ENCODE measurements around the gene TTN. TPM values are rescaled to one million over a fixed set of nuclear protein-coding genes. Genes with fewer than 3 reads are reported as not detected.

TTN gene
- total and polyA plus RNA-seq, 4 donors = 0.01 to 3.0 (median 0.80) TPM

GRCh38 chr2:178514664-178515063, 292.6 kb downstream of the TTN start:
- H3K4me1 ChIP-seq (ENCODE audit: control insufficient read depth in 4 of 4, insufficient read depth in 4 of 4, low read length in 3 of 4) = no peaks in the 10 kb centered on the region
- peaks cover 0 to 11% (median 5%) of the 10 kb centered on the region in 4 donors for H3K36me3 ChIP-seq (ENCODE audit: control insufficient read depth in 4 of 4, insufficient read depth in 3 of 4, low read depth in 1 of 4, low read length in 3 of 4)
- TF ChIP-seq ATF3 (IDR thresholded peaks at IDR 0.05) = no peak
- TF ChIP-seq YY1 (IDR thresholded peaks at IDR 0.05) = no peak
- no peak for TF ChIP-seq FOXA2 (IDR thresholded peaks at IDR 0.05)
- TF ChIP-seq EGR1 (IDR thresholded peaks at IDR 0.05; ENCODE audit: low read depth in 2 of 2) = no peak
- TF ChIP-seq JUND (IDR thresholded peaks at IDR 0.05) = no peak
- TF ChIP-seq RAD21 (IDR thresholded peaks at IDR 0.05) = no peak
- no peak for TF ChIP-seq FOXA1 (IDR thresholded peaks at IDR 0.05)
- H3K9me3 ChIP-seq (ENCODE audit: control insufficient read depth in 4 of 4, low read length in 3 of 4) = no peaks in the 10 kb centered on the region
- no peak overlapping the region for H3K9ac ChIP-seq (ENCODE audit: low read depth in 1 of 2, low read length in 2 of 2)
- H3K27me3 ChIP-seq (ENCODE audit: control insufficient read depth in 4 of 4, insufficient read depth in 4 of 4, low read length in 3 of 4) = no peaks in the 10 kb centered on the region
- H3K27ac ChIP-seq (ENCODE audit: low read depth in 1 of 2, low read length in 2 of 2) = no peak overlapping the region
- 80% methylated on average over 2 of the region's 2 CpGs for WGBS
- no peak overlapping the region for H3K4me3 ChIP-seq (ENCODE audit: low read depth in 1 of 3, low read length in 3 of 3)
- no peak for DNase-seq (ENCODE audit: low spot score)

GRCh38 chr2:178513876-178514275, 293.3 kb downstream of the TTN start:
- TF ChIP-seq HNF4G (IDR thresholded peaks at IDR 0.05) (no peak), CTCF (IDR thresholded peaks at IDR 0.05; ENCODE audit: low read depth, low read length, missing input control) (no peak), GABPA (IDR thresholded peaks at IDR 0.05 in 1 of 2, conservative IDR thresholded peaks at IDR 0.05 in 1 of 2) (no peak), FOXA1 (IDR thresholded peaks at IDR 0.05) (no peak), JUND (IDR thresholded peaks at IDR 0.05) (no peak), FOXA2 (IDR thresholded peaks at IDR 0.05) (no peak), HNF4A (conservative IDR thresholded peaks at IDR 0.05) (no peak), REST (IDR thresholded peaks at IDR 0.05) (no peak), RAD21 (IDR thresholded peaks at IDR 0.05) (no peak), ZBTB33 (IDR thresholded peaks at IDR 0.05) (no peak), YY1 (IDR thresholded peaks at IDR 0.05) (no peak), ATF3 (IDR thresholded peaks at IDR 0.05) (no peak), RXRA (IDR thresholded peaks at IDR 0.05) (no peak), SP1 (IDR thresholded peaks at IDR 0.05) (no peak), MAX (IDR thresholded peaks at IDR 0.05) (no peak), NR2F2 (IDR thresholded peaks at IDR 0.05) (no peak), EGR1 (IDR thresholded peaks at IDR 0.05; ENCODE audit: low read depth in 2 of 2) (no peak), TAF1 (conservative IDR thresholded peaks at IDR 0.05) (no peak)
- no peak for DNase-seq (ENCODE audit: low spot score)
- Histone ChIP-seq H3K27me3 (ENCODE audit: control insufficient read depth in 4 of 4, insufficient read depth in 4 of 4, low read length in 3 of 4) (no peaks in the 10 kb centered on the region), H3K9me3 (ENCODE audit: control insufficient read depth in 4 of 4, low read length in 3 of 4) (no peaks in the 10 kb centered on the region), H3K27ac (ENCODE audit: low read depth in 1 of 2, low read length in 2 of 2) (no peak overlapping the region), H3K4me1 (ENCODE audit: control insufficient read depth in 4 of 4, insufficient read depth in 4 of 4, low read length in 3 of 4) (no peaks in the 10 kb centered on the region), H3K36me3 (ENCODE audit: control insufficient read depth in 4 of 4, insufficient read depth in 3 of 4, low read depth in 1 of 4, low read length in 3 of 4) (peaks cover 0 to 10% (median 7%) of the 10 kb centered on the region in 4 donors), H3K4me3 (ENCODE audit: low read depth in 1 of 3, low read length in 3 of 3) (no peak overlapping the region), H3K9ac (ENCODE audit: low read depth in 1 of 2, low read length in 2 of 2) (no peak overlapping the region)
- 80% methylated on average over 4 of the region's 4 CpGs for WGBS

Data from liver (tissue), 9 donors.